Medulla oblongata (tissue), 1 donor: ENCODE measurements around the gene ATP13A2.

ENCODE experiments used
- DNase-seq: peaks from one replicate; pipeline ENCODE4 v3.0.0-alpha.2; 2015; ENCODE audit errors: extremely low spot score

Gene ATP13A2

DNA sequence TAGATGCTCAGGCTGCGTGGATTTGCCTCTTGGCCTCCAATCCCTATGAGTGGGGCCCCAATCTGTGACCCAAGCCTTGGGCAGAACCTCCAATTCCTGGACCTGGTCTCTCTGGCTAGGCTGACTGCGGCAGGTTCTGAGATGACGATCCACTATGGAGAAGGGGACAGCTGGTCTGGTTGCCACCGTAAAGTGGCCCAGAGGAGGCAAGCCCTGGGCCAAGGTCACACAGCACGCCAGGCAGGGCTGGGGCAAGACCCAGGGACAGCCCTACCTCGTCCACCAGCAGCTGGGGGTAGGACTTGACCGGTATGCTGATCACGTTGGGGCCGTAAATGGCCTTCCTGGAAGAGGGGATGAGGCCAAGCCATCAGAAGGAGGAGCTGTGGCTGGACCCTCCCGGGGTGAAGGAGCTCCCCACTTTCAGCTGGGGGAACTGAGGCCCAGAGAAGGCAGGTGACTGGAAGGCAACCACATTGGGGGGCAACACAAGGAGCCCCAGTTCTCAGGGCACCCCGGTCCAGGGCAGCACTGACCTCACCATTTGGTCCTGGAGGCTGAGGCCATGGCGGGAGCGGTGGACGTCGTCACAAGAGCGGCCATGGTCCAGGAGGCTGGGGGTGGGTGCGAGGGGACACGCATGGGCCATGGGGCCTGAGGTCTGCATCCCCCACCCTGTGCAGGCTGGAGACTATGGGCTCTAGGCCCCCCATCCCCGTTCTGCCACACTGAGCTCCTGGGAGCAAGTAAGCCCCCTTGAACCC lies 9.8 kb downstream of the ATP13A2 start:
- no peak for DNase-seq

DNA sequence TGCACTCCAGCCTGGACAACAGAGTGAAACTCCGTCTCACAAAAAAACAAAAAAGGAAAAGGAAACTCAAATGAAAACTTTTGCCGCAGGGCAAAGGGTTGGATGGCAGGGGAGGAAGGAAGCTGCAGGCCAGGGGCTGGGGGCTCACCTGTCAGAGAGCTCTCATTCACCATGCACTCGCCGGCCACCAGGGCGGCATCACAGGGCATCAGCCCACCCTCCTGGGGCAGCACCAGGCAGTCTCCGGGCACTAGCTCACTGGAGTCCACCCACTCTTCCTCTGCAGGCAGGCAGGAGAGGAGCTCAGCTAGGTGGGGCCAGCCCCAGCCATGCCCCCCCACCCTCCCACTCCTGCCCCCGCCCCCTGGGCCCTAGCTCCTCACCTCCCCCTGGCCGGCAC lies 11.9 kb downstream of the ATP13A2 start:
- DNase-seq, result no peak

DNA sequence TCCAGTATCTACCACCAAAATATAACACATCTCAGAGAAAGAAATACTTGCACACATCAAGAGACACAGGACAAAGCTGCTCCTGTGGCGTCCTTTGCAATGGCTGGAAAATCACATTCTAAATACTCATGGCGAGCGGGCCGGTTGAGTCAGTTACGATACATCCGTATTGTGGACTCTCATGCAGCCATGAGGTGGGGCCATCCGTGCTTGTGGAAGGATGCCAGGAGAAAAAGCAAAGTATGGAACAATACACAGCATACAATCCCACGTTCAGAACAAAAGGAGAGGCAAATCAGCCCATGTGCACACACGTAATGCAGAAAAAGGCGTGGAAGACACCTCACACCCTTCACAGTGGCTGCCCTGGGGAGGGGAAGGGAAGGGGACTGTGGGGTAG lies 13.1 kb downstream of the ATP13A2 start:
- DNase-seq, result no peak

DNA sequence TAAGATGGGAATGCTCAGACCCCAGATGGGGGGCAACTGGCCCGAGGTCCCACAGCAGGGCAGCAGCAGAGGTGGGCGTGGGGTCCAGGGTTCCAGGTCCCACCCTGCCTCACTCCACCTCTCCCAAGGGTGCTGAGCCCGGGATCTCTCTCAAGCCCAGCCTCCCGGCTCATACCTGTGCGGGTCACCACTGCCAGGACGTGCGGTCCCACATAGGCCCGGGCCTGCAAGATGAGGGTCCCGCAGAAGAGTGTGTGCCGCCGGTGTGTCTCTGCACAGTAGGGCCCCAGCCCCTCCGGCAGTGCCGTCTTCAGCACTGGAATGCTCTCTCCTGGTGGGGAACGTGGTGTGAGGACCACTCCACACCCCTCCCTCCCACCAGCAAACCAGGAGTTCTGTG lies 14.9 kb downstream of the ATP13A2 start:
- no peak for DNase-seq

DNA sequence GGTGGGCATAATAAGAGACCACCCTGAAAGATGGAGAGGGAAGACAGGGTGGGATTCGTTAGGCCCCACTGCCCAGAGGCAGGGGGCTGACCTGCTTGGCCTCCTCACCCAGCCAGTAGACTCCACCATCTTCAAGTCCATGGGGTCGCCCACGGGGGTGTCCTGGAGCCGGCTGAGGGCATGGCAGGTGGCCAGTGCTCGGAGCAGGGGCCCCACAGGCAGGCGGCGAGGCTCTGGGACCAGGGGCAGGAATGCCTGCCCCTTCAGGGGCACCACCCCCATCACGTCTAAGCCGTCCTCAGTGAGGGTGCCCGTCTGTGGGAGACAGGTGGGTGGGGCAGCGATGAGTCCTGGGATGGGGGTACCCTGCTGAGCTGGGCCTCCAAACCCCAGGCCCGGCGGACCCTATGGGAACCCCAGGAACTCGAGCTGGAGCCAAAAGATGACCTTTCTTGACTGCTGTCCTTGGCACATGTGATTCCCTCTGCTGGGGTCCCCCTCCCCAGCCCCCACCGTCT lies 18.1 kb downstream of the ATP13A2 start:
- DNase-seq, result no peak

GRCh38 chr1:16992675-16993074 lies 19.1 kb downstream of the ATP13A2 start:
- DNase-seq, result no peak

DNA sequence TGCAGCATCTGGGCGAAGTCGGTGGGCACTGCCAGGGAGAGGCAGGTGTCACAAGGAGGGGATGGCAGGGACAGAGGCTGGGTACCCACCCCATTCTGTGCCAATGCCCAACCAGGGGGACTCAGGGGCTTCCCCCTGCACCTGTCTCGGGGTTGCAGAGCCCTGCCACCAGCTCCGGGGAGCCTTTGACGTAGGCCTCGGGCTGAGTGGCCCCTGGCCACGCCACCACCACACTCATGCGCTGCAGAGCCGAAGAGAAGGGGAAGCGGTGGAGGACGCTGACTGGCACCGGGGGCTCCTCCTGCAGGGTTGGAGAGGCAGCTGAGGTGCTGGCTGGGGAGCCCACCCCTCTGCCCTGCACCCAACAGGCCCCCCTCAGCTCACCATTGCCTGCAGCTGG lies 19.6 kb downstream of the ATP13A2 start:
- DNase-seq, result no peak

GRCh38 chr1:16991571-16991970 lies 20.2 kb downstream of the ATP13A2 start:
- DNase-seq, result no peak

- no peak for DNase-seq
These were observed 21.9 kb downstream of the ATP13A2 start for GRCh38 chr1:16989676-16990391.

DNA sequence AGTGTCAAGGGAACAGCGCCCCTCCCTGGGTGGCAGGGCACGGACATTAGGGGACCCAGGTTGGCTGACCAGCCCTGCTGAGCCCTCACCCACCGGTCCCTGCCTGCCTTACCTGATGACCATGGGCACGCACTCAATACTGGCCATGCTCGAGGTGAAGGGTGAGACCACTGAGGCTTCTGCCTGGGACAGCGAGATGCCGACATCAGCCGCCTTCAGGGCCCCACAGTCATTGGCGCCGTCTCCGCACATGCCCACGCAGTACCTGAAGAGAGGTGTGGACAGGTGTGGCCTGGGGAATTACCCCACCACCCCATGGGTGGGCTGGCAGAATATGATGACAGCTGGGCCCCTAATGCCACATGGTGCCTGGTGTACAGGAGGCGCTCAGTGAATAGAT lies 23.5 kb downstream of the ATP13A2 start:
- DNase-seq, result no peak

- DNase-seq, result no peak
These were observed 24.8 kb downstream of the ATP13A2 start for GRCh38 chr1:16986962-16987361.

DNA sequence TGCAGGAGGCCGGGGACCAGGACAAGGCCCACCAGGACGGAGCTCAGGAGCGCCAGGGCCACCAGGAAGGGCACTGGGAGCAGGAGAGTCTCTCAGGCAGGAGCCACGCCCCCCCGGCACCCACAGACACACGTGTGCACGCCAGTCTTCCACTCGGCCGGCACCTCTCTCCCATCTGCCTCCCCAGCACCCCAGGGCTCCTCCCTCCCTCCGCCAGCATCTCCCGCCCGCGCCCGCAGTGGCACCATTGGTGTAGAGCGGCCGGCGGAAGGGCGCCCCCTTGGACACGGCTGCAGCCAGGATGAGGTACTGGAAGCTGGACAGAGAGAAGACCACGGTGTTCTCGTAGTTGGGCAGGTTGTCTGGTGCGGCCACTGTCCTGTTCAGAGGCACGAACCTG lies 25.2 kb downstream of the ATP13A2 start:
- no peak for DNase-seq

DNA sequence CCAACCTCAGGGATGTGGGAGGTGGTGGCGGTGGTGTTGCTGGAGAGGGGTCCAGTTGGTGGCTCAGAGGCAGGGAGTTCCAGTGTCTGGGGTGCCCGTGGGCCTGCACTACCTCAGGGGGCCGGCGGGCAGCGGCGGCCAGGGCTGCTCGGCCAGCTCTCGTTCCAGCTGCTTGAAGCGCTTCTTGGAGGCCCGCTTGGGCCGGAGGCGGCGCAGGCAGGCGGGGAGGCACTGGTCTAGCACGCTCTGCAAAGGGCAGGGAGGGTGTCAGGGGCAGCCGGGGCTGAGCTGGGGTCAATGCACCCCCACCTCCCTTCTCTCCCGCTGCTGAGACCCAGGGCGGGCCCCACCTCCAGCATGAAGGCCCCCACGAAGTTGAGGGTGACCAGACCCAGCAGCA lies 25.6 kb downstream of the ATP13A2 start:
- DNase-seq, result no peak

DNA sequence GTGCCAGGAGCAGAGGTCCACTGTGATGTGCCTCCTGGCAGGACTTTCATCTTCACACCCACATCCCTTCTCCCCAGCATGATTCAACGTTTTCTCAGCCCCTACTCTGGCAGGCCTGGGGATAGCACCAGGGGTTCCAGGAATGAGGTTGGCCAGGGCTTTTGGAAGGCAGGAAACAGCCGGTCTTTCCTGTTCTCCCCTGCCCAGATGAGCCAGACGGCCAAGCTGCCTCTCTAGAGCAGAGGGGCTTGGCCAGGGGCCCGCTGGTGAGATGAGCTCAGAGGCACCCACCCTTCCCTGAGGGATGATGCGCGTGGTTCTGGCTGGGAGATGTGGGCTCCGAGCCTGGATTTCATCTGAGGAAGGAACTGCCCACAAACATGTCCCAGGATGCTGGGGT lies 27.0 kb downstream of the ATP13A2 start:
- DNase-seq, result peak; percentile 6

- DNase-seq, result no peak
These were observed 28.1 kb downstream of the ATP13A2 start for GRCh38 chr1:16983649-16984048.

DNA sequence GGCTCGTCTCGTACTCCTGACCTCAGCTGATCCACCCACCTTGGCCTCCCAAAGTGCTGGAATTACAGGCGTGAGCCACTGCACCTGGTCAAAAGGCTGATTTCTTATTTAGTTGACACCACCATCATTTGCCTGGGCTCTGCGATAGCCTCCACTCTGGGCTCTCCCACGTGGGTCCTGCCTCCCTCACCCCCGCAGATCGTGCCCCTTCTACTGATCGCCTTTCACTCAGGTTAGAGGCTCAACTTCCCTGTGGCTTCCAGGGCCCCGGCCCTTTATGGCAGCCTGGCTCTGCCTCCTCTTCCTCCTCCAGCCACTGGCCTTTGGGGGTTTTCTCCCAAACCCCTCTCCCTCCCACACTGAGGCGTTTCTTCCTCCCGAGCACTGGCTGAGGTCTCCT lies 28.8 kb downstream of the ATP13A2 start:
- DNase-seq, result no peak

DNA sequence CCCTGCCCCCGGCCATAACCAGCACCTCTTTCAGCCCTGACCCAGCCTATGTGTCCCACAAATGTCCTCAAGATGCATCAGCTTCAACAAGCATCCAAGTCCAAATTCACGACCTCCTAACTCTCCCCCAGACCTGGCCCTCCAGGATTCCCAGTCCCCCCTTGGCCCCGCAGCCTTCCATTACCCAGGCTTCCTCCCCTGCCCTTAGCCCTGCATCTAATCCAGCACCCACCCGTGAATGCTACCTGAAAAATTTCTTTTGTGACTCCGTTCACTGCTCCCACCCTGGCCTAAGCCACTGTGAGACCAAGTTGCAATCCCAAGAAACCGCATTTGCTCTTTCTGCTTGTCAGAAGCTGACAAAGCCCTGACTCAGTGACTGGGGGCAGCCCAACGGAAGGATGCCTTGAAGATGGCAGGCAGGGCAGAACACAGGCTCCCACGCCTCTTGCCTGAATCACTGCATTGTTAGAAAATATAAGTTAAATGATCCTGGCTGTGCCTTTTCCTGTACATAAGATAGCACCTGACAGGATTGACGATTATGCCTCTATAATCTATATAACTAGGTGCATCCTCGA lies 30.4 kb downstream of the ATP13A2 start:
- no peak for DNase-seq

- no peak for DNase-seq
These were observed 31.1 kb downstream of the ATP13A2 start, which contains the start of gene MFAP2 for GRCh38 chr1:16980473-16981268. MFAP2 (minus strand) TSS chr1:16980620; CDS start chr1:16978273, 2,347 bp downstream.

GRCh38 chr1:16979475-16980327 lies 32.0 kb downstream of the ATP13A2 start:
- DNase-seq, result no peak

DNA sequence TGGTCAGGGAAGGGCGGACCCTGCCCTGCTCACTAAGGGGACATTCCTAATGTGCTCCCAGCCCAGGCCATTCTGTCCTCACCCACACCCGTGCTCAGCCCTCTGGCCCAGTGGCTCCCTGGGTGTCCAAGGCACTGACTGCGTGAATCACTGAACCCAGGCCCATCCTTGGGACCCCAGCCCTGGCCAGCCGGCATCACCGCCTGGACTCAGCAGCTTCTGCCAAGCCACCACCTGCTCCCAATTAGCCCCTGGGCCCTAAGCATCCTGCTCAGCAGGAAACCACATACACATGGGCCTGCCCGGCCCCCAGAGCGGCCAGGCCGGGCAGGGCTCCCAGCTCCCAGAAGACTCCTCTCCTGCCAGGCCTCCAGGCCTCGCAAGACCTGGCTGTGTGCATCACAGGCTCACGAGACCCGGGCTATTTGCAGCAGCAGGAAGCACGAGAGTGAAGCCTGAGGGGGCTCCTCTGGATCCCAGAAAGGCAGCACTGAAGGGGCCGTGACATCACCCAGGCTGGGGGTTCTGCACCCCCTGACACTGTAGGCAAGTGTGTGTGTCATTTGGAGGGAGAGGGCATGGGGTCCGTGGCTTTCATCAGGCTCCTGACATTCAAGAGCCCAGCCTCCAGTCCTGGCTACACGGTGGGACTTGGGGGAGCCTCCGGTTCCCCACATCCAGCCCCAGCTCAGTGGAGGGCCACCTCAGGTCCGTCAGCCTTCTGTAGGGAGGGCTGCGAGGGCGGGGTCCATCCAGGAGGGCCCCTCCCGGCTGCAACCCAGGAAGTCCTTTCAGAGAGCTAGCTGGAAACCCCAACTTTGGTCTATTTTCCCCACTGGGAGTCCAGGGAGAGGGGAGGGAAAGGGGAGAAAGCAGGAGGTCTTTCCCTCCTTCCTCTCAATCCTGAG lies 32.9 kb downstream of the ATP13A2 start:
- DNase-seq, result peak; percentile 32
